GM12878 (cell line): Measurements from ENCODE around the gene KLK12. TPM values are rescaled to one million over a fixed set of nuclear protein-coding genes. Genes with fewer than 3 reads are reported as not detected.
A peak's percentile ranks its signal among the peaks of the same experiment; 100 is the strongest.

ENCODE experiments used
- ATAC-seq: fragments of 200-7000 bp; cut with Tn5 transposase; 3 replicates; pipeline ENCODE4 v1.9.1; 2020; ENCODE audit warnings: mild to moderate bottlenecking, moderate library complexity
- BruUV-seq: library from RNA; stranded (reverse); fragments of 400-500 nt; replicated peaks from 2 replicates; lab custom pipeline; 2021; lab: Mats Ljungman, UMichigan
- CTCF ChIA-PET: fragments of 300-600 bp; sonication (Branson Sonifier 250); formaldehyde crosslinking; extraction: SDS; loops from one replicate; lab custom pipeline; 2021; ENCODE audit warnings: inconsistent platforms; lab: Yijun Ruan, JAX
- POLR2A ChIA-PET: fragments of 350-600 bp; formaldehyde crosslinking; extraction: SDS; loops from one replicate; lab custom pipeline; 2021; ENCODE audit warnings: inconsistent platforms; lab: Charles Lee
- RAD21 ChIA-PET: fragments of 300-600 bp; sonication (Branson Sonifier 250); formaldehyde crosslinking; loops from one replicate; lab custom pipeline; 2023; ENCODE audit warnings: antibody characterized with exemption; ENCODE audit not compliant: unreplicated experiment; lab: Charles Lee
- SMC1A ChIA-PET: fragments of 300-600 bp; sonication (Branson Sonifier 250); formaldehyde crosslinking; loops from one replicate; lab custom pipeline; 2023; ENCODE audit not compliant: unreplicated experiment, uncharacterized antibody; lab: Charles Lee
- DNase-seq: peaks from one replicate; pipeline ENCODE4 v3.0.0-alpha.2; 2011; ENCODE audit warnings: low read depth, low spot score
- FAIRE-seq: peaks from 3 replicates; lab custom pipeline; 2011; peaks lifted over from hg19 to GRCh38; lab: Jason Lieb, UNC
- H2AFZ ChIP-seq: 2 replicates; pipeline ENCODE4 v1.6.0; 2011; ENCODE audit warnings: low read depth, low read length, control low read depth; ENCODE audit not compliant: control insufficient read depth
- H3K27ac ChIP-seq: 2 replicates; pipeline ENCODE4 v1.5.1; 2011; ENCODE audit warnings: control low read depth; ENCODE audit not compliant: control insufficient read depth, insufficient read depth
- H3K27me3 ChIP-seq, 2 experiments: replicated peaks in 1 of 2; 2 replicates each; pipeline versions ENCODE4 v1.6.0 to v1.6.1; 2011; ENCODE audit warnings: low read length in 1 of 2; ENCODE audit not compliant: control insufficient read depth in 2 of 2, insufficient read depth in 2 of 2
- H3K36me3 ChIP-seq, 2 experiments: 2 replicates each; pipeline ENCODE4 v1.5.1; 2011; ENCODE audit warnings: low read length in 1 of 2; ENCODE audit not compliant: control insufficient read depth in 2 of 2, insufficient read depth in 2 of 2
- H3K4me1 ChIP-seq: 2 replicates; pipeline ENCODE4 v1.6.1; 2011; ENCODE audit warnings: mild to moderate bottlenecking, low read length, moderate library complexity, mixed read lengths; ENCODE audit not compliant: control insufficient read depth, insufficient read depth
- H3K4me2 ChIP-seq: 2 replicates; pipeline ENCODE4 v1.6.0; 2011; ENCODE audit warnings: control low read depth; ENCODE audit not compliant: control insufficient read depth, insufficient read depth
- H3K4me3 ChIP-seq: fragments of 200-600 bp; sonication (generic); 2 replicates; pipeline ENCODE4 v1.5.1; 2016
- H3K79me2 ChIP-seq: 2 replicates; pipeline ENCODE4 v1.6.0; 2011; ENCODE audit warnings: low read length; ENCODE audit not compliant: control insufficient read depth, insufficient read depth
- H3K9ac ChIP-seq: 2 replicates; pipeline ENCODE4 v1.8.0; 2011; ENCODE audit warnings: low read length, control low read depth, mixed read lengths; ENCODE audit not compliant: control insufficient read depth, insufficient read depth
- H3K9me3 ChIP-seq: replicated peaks from 3 replicates; pipeline ENCODE4 v1.5.1; 2011; ENCODE audit warnings: mild to moderate bottlenecking, low read length; ENCODE audit not compliant: control insufficient read depth, insufficient read depth
- H4K20me1 ChIP-seq: 2 replicates; pipeline ENCODE4 v1.6.0; 2011; ENCODE audit not compliant: control insufficient read depth, insufficient read depth
- BACH1 ChIP-seq: fragments of 450-650 bp; IDR thresholded peaks from 2 replicates; pipeline ENCODE4 v1.6.1; 2017; ENCODE audit warnings: mild to moderate bottlenecking, borderline replicate concordance
- CHD1 ChIP-seq: IDR thresholded peaks from 2 replicates; pipeline ENCODE4 v1.6.1; 2012; ENCODE audit warnings: low read depth, low read length, improper control_type of control experiment
- EZH2 ChIP-seq: IDR thresholded peaks from 2 replicates; pipeline ENCODE4 v1.6.1; 2012; ENCODE audit warnings: low read depth, mild to moderate bottlenecking, control low read depth, inconsistent platforms, low read length, borderline replicate concordance; ENCODE audit not compliant: control insufficient read depth
- IRF3 ChIP-seq: fragments of 450-650 bp; IDR thresholded peaks from 2 replicates; pipeline ENCODE4 v1.6.1; 2014; ENCODE audit warnings: mild to moderate bottlenecking
- JUNB ChIP-seq: IDR thresholded peaks from 2 replicates; pipeline ENCODE4 v1.6.1; 2016; ENCODE audit warnings: antibody characterized with exemption, mild to moderate bottlenecking
- SIN3A ChIP-seq: IDR thresholded peaks from 2 replicates; pipeline ENCODE4 v1.6.1; 2012; ENCODE audit warnings: low read depth, low read length, improper control_type of control experiment
- SMC3 ChIP-seq: IDR thresholded peaks from 2 replicates; pipeline ENCODE4 v1.6.1; 2011; ENCODE audit warnings: low read length, improper control_type of control experiment, borderline replicate concordance
- TARDBP ChIP-seq: IDR thresholded peaks from 2 replicates; pipeline ENCODE4 v1.6.1; 2016; ENCODE audit warnings: borderline replicate concordance
- WRNIP1 ChIP-seq: IDR thresholded peaks from 2 replicates; pipeline ENCODE4 v1.6.1; 2011; ENCODE audit warnings: low read depth, low read length, improper control_type of control experiment, borderline replicate concordance
- ZBED1 ChIP-seq: IDR thresholded peaks from 2 replicates; pipeline ENCODE4 v1.6.1; 2016; ENCODE audit warnings: borderline replicate concordance
- WGBS: methylation state at CpG from one replicate; pipeline ENCODE4 v1.1.6; 2016; ENCODE audit warnings: low lambda C conversion rate; ENCODE audit not compliant: insufficient replicate concordance, insufficient coverage; ENCODE audit errors: missing lambda C conversion rate; 5-methylcytosine and 5-hydroxymethylcytosine counted together
- in situ Hi-C: fragments of 300-500 bp; cut with MboI; formaldehyde crosslinking; loops from 9 replicates; pipeline ENCODE4 v1.14.3; 2018; ENCODE audit warnings: mixed read lengths
- intact Hi-C: fragments of 100-400 bp; cut with micrococcal nuclease; formaldehyde crosslinking; loops from one replicate; pipeline ENCODE4 v1.14.2; 2022; ENCODE audit not compliant: unreplicated experiment
- polyA plus RNA-seq, 11 experiments: library from polyadenylated mRNA; depleted of rRNA in 4 of 11; unstranded in 6 of 11; stranded (reverse) in 5 of 11; fragments of >200 nt; fragmentation: Nextera tagmentation in 4 of 11; fragmentation: Illumina TruSeq in 1 of 11; extraction: Ambion mirVana in 4 of 11; extraction: Trizol in 1 of 11; gene quantifications; 1 replicate in 1 of 11; 2 replicates in 10 of 11; pipeline versions ENCODE4 v1.2.1 to v1.2.3, GENCODE V29; 2011 to 2016; ENCODE audit warnings: inconsistent platforms in 2 of 11, missing spikeins in 2 of 11, low read depth in 1 of 11
- total RNA-seq, 4 experiments: library from RNA; depleted of rRNA in 3 of 4; stranded (reverse); fragments of >200 nt in 3 of 4; fragmentation: Illumina TruSeq in 1 of 4; extraction: Trizol in 1 of 4; gene quantifications; 2 replicates each; pipeline versions ENCODE4 v1.2.1 to v1.2.3, GENCODE V29; 2013 to 2021

Gene KLK12
- total and polyA plus RNA-seq, 10 of the 15 experiments (the other 5 are each of a cell fraction or from before 2014, with no cell fraction given): not detected

GRCh38 chr19:51020988-51021651 is 13.7 kb downstream of the KLK12 start (continued):
- TF ChIP-seq IRF3: no peak
- TF ChIP-seq SMC3: peak; percentile 27; the same call in 1 of the 2 replicates
- no peak for TF ChIP-seq TARDBP
- TF ChIP-seq JUNB: no peak
- no peak for TF ChIP-seq ZBED1

GRCh38 chr19:51019544-51019925 is 15.3 kb downstream of the KLK12 start, which contains the start of gene KLK10:
Gene KLK10, minus strand, starts transcription at chr19:51019709. Its CDS starts 579 bp downstream, at chr19:51019130.
- ChIA-PET POLR2A (no interaction called here), SMC1A (no interaction called here), CTCF (no interaction called here), RAD21 (no interaction called here)
- in situ Hi-C loops (no loop called here), intact Hi-C loops (no loop called here)
- no peaks in the 10 kb centered on the region for H3K4me1 ChIP-seq
- WGBS: 10% methylated on average over 10 of the region's 14 CpGs
- no peak within 1 kb of the TSS for H3K9ac ChIP-seq
- H4K20me1 ChIP-seq: no peaks in the 10 kb centered on the region
- H3K36me3 ChIP-seq: no peaks in the 10 kb centered on the region
- H3K4me3 ChIP-seq: no peak within 1 kb of the TSS
- no peaks in the 10 kb centered on the region for H3K79me2 ChIP-seq
- DNase-seq (no peak), FAIRE-seq (no peak), ATAC-seq (no peak)
- no peak within 1 kb of the TSS for H2AFZ ChIP-seq
- H3K27ac ChIP-seq: no peak within 1 kb of the TSS
- H3K27me3 ChIP-seq: no peaks in the 10 kb centered on the region; a peak in 3 of 4 replicates
- H3K4me2 ChIP-seq: no peak within 1 kb of the TSS
- H3K9me3 ChIP-seq: no peaks in the 10 kb centered on the region; the same call in 2 of the 3 replicates
- TF ChIP-seq CHD1 (no peak), SIN3A (no peak), WRNIP1 (no peak), BACH1 (no peak), EZH2 (no peak)
- no TSS peak for BruUV-seq
